ENCODE data around the gene MARK1. TPM values are rescaled to one million over a fixed set of nuclear protein-coding genes. Genes with fewer than 3 reads are reported as not detected.

The MARK1 gene
- total and polyA plus RNA-seq, 9 of the 15 experiments (the other 6 are each of a cell fraction or from before 2014, with no cell fraction given) = not detected

- TF ChIP-seq ZFP91 (CRISPR knock-in tag; IDR thresholded peaks at IDR 0.05) (no peak), ZNF24 (IDR thresholded peaks at IDR 0.05) (no peak), CBX3 (IDR thresholded peaks at IDR 0.05; ENCODE audit: borderline replicate concordance in 1 of 2, low read length in 2 of 2) (no peak), MED1 (CRISPR knock-in tag; IDR thresholded peaks at IDR 0.05; ENCODE audit: borderline replicate concordance) (no peak), ZNF197 (CRISPR knock-in tag; IDR thresholded peaks at IDR 0.05; ENCODE audit: low read depth) (no peak), HSF4 (CRISPR knock-in tag; IDR thresholded peaks at IDR 0.05; ENCODE audit: borderline replicate concordance) (no peak), SUPT5H (IDR thresholded peaks at IDR 0.05) (no peak)
- Histone ChIP-seq H3K4me1 (replicated peaks in 1 of 2; ENCODE audit: control insufficient read depth in 2 of 2, insufficient read depth in 2 of 2, low read length in 2 of 2) (no peaks in the 10 kb centered on the region; a peak in 1 of 5 replicates), H4K20me1 (replicated peaks; ENCODE audit: control insufficient read depth, insufficient read depth, low read length) (no peaks in the 10 kb centered on the region), H3K9ac (ENCODE audit: insufficient read depth in 1 of 2, low read depth in 2 of 2, low read length in 2 of 2) (no peak overlapping the region), H3K36me3 (ENCODE audit: control insufficient read depth, insufficient read depth, low read length) (no peaks in the 10 kb centered on the region), H2AFZ (ENCODE audit: low read depth, low read length) (no peak overlapping the region), H3K4me2 (ENCODE audit: insufficient read depth, low read length) (no peak overlapping the region), H3K9me1 (ENCODE audit: control insufficient read depth, insufficient read depth, low read length) (no peaks in the 10 kb centered on the region), H3K79me2 (ENCODE audit: control insufficient read depth, insufficient read depth, low read length) (no peaks in the 10 kb centered on the region), H3K27me3 (ENCODE audit: control insufficient read depth in 2 of 2, insufficient read depth in 2 of 2, low read length in 2 of 2) (no peaks in the 10 kb centered on the region), H3K4me3 (no peak overlapping the region), H3K9me3 (replicated peaks; ENCODE audit: control insufficient read depth, insufficient read depth, low read depth, low read length) (no peaks in the 10 kb centered on the region), H3K27ac (ENCODE audit: extremely low read depth, low read depth, low read length) (no peak overlapping the region)
- ATAC-seq (no peak), FAIRE-seq (no peak), DNase-seq (ENCODE audit: extremely low read depth in 1 of 4, low spot score in 3 of 4) (no peak)
- no TSS peak for BruUV-seq (replicated peaks)
- in situ Hi-C loops (cut with MboI) (no loop called here), intact Hi-C loops (cut with micrococcal nuclease) (no loop called here)
- CTCF ChIA-PET (ENCODE audit: low intra/inter-chr PET ratio) = no interaction called here
- POLR2A ChIA-PET = interaction anchor here (0.6 kb wide), 1 partner anchor 12 kb away, joined by 3 read pairs; no protein-coding TSS in a partner anchor
- under 1% methylated on average over 6 of the region's 6 CpGs for WGBS (ENCODE audit: insufficient coverage, low coverage, missing lambda C conversion rate)
These were observed 44.2 kb upstream of the MARK1 start for GRCh38 chr1:220483700-220484099.

Data from K562 (cell line).